NCI-H2227 treated with DMSO at 0.1 percent for 48 hours (cell line): Measurements from ENCODE around the gene MTF1.
"Not testable (repeated sequence)": the region's sequence is repeated elsewhere in the genome, so short reads cannot be mapped to it uniquely, and the experiment has no call there.

ENCODE experiments used
- DNase-seq: peaks from one replicate; lab custom pipeline; 2025; lab: John Stamatoyannopoulos, UW

MTF1 gene

DNA sequence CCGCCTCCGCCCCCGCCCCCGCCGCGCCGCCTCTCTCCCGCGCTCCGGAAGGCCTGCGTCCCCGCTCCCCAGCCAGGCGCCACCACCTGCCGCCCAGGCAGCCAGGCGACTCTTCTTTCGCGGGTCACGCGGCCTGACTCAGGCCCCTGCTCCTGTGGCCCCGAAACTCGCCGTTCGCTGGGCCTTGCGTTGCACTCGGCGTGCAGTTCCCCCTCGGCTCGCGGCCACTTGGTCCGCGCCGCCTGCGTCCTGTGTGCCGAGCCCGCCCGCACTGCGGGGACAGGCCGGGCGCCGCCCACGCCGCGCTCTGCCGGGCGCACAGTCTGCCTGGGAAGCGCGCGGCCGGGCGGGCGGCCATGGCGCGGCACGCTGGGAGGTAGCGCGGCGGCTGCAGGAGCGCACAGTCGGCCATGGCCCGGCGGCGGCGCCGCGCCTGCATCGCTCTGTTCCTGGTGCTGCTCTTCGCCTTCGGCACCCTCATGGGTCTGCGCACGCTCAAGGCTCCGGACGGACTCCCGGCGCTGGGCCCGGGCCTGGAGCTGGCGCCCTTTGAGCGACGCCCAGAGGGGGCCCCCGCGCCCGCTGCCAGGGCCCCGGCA is 65.5 kb downstream of the MTF1 start, which contains the start of gene MANEAL:
MANEAL (plus strand) TSS at position 75 of the 599 bp plus-strand sequence; CDS start at position 411, 336 bp downstream.
- DNase-seq: peak; percentile 67

DNA sequence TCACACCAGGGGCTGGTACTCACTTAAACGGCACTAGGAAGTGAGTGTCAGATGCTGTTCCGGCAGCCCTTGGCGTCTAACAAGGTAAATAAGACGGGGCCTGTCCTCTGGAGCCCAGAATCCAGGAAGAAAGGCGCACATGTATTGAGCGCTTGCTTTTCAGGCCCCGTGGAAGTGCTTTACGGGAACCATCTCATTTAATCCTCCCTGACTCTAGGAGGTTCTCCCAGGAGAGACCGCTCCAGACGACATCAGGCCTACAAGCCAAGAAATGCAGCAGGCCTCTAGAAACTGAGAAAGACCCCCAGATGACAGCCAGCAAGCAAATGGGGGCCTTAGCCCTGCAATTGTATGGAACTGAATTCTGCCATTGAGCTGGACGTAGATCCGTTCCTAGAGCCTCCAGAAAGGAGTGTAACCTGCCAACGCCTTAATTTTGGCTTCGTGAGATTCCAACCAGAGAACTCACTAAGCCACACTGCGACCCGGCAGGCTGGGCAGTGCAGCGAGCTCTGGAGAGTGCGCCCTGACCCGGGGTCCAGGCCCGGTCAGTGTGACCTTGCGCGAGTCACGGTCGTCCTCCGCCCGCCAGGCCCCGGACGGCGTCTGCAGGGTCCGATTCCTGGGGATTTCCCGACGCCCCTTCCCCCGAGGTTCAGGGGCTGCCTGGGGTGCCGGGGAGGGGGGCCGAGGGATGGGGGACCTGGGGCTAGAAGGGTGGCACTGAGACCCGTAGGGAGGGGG is 66.3 kb downstream of the MTF1 start:
- no peak for DNase-seq

DNA sequence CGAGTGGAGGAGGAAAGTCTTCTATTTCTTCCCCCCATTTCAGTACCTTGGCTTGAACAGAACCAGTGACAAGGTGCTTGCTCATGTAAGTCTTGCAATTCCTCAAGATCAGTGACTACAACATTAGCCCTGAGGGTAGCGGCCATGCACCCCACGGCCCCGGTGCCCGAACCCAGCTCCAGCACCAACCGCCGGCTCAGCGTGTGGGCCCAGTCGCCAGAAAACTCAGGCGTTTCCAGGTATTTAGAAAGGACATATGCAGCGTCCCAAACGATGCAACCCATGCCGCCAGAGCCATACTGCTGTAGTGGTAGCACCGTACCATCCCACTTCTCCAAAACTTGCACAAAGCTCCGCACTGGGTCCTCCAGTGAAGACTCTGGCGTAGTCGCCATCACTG is 76.9 kb downstream of the MTF1 start:
- DNase-seq: no peak

DNA sequence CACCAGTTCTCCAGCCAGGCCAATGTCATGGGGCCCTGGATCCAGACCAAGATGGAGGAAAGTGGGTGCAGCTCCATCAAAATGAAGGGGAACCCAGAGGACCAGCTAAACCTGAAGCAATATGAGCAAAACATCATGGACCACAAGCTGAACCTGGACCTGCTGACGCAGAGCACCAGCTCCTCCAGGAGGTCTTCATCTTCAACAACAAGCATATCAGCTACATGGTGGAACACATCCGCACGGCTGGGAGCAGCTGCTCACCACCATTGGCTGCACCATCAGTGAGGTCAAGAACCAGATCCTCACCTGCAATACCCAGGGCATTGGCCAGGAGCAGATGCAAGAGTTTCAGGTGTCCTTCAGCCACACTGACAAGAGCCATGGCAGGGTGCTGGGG is 80.7 kb downstream of the MTF1 start:
- DNase-seq: no peak

DNA sequence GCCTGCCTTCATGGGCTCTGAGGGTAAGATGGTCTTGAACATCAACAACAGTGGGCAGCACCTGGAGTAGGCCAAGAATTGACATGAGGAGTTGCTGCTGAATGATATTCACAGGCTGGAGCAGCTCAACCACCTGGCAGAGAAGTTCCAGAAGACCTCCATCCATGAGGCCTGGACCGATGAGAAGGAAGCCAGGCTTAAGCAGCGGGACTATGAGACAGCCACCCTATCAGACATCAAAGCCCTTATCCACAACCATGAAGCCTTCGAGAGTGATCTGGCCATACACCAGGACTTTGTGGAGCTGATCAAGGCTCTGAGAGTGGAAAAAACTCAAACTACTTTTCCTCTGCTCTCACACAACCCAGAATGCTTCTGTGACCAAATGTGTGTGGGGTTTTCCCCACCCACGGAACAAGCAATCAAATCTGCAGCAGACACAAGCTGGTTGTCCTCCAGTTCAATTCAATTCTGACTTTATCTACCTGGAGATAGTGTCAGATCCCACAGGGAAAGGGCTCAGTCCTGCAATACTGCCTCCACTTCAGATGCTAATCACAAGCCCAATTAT is 82.4 kb downstream of the MTF1 start:
- no peak for DNase-seq

DNA sequence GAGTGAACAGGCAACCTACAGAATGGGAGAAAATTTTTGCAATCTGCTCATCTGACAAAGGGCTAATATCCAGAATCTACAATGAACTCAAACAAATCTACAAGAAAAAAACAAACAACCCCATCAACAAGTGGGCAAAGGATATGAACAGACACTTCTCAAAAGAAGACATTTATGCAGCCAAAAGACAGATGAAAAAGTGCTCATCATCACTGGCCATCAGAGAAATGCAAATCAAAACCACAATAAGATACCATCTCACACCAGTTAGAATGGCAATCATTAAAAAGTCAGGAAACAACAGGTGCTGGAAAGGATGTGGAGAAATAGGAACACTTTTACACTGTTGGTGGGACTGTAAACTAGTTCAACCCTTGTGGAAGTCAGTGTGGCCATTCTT is 88.0 kb downstream of the MTF1 start:
- not testable (repeated sequence) for DNase-seq

DNA sequence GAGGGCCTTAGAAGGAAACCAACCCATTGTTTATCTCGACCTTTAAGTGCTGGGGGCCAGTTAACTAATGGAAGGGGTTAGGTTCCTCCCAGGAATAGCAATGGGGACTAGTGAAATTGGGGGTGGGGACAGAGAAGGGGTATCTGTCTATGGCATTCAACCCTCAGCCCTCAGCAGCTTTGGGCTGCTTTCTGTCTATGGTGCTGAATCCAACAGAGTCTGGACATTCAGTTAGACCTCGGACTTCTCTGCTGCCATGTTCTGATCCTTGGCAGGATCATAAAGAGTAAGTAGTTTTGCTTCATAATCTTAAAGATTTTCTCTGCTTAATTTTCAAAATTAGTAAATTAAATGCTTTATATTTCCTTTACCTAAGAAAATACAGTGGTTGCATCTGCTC is 91.9 kb downstream of the MTF1 start:
- DNase-seq: no peak

DNA sequence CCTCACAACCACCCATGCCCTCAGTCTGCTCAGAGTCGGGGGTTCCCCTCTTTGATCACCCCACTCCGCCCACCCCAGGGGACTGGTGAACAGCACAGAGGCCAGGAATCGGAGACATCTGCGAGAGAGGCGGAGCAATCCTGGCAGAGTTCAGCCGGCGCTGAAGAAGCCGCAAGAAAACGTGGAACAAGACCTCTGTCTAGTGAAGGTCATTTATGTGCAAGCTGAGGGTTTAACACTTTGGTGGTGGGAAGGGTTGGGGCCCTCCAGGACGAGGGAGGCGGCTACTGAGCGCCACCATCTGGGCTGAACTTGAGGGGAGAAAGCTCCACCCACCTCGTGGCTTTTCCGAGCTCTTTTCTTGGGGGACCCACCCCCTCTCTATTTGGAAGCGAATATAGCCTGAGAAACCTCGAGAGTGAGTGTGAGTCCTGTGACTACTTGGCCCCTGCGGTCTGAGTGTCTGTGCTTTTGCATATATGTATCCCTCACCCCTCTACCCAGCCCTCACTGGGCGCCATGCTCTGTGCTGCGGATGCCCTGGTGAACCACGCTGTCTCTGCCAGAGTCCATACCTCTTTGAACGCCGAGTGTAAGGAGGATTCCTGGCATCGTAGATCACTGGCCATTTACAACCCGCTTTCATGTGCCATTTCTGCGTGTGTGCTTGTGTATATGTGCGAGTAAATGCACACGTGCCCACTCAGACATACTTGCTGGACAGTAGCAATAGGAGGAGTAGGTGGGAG is 93.3 kb downstream of the MTF1 start:
- peak; percentile 33 for DNase-seq

DNA sequence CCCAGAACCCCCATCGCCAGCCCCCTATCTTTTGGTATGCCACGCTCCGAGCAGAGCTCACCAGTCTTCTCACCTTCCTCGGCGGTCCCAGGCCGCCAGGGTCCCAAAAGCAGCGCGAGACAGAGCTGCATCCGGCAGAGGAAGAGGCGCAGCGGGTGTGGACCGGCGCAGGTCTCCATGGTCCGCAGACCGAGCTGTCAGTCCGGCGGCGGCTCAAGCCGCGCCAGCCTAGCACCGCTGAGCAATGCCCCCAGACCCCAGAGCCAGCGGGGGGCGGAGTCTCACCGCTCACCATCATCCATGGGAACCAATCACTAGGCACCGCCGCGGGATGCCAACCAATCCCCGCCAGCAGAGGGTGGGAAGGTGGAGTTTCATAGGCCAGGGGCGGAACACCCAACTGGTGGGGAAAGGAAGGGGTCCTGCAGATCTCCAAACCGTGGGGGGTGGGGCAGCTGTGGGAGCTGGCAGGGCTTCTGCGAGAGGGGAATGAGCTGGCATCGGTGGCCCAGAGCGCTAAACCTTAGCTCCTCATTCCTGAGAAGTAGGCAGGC is 94.4 kb downstream of the MTF1 start, which contains the start of gene EPHA10:
EPHA10 (minus strand) TSS at position 233 of the 554 bp plus-strand sequence; CDS start at position 179, 54 bp downstream.
- DNase-seq: peak; percentile 89

DNA sequence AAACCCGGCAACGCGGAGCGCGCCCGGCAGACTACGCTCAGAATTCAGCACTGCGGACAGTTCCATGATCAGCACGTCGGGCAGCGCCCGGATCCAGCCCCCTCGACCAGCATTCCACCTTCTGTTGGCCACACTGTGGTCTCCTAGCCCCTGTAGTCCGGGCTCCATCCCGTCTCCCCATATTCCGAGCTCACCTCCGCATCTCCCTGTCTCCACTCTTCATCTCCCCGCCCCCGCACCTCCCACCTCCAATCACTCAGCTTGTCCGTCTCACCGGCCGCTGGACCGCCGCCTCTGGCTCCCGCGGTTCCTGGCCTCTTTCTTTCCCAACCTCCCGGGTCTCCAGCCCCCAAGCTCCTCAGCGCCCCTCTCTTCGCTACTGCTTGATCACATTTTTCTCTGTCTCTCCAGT is 95.0 kb downstream of the MTF1 start:
- DNase-seq: peak; percentile 20

DNA sequence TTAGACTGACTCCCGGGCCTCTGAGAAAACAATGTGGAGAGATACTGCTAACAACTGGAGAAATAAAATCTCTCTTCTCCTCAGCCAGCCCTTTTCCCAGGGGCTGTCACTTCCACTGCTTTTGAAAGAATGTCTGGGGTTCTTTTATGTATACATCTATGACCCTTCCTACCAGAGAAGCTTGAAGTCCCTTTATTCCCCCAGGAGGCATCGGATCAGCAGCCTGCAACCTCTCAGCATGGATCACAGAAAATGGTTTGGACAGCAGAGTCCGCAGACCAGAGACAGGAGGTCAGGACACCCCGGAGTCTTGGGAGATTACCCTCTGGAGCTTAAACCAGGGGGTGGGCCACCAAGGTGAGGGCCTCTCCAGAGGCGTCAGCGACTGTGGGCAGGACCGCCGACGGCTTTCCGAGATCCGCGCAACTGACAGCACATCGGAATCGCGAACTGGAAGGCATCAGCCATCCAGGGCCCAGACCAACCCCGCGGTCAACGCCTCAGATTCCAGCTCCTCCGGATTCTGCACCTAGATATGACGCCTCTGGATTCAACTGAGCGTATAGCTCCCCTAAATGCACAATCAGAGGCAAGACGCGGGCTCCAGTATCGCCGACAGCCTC is 95.5 kb downstream of the MTF1 start:
- no peak for DNase-seq

DNA sequence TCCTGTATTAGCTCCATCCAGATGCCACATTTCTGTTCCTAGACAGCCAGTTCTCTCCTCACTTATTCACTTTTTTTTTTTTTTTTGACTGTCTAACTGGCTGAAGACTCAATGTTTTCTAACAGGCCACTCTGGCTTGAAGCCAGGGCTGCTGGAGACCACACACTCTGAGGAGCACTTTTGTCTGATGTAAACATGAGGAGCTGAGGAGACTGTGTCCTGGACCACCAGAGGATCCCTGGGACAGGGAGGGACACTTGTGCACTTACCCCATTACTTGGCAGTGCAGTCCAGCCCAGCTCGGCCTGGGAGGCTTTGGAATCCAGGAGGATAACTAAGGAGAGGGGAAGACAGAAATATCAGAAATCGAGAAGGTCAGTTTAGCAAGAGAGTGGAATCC is 96.9 kb downstream of the MTF1 start:
- DNase-seq: no peak

DNA sequence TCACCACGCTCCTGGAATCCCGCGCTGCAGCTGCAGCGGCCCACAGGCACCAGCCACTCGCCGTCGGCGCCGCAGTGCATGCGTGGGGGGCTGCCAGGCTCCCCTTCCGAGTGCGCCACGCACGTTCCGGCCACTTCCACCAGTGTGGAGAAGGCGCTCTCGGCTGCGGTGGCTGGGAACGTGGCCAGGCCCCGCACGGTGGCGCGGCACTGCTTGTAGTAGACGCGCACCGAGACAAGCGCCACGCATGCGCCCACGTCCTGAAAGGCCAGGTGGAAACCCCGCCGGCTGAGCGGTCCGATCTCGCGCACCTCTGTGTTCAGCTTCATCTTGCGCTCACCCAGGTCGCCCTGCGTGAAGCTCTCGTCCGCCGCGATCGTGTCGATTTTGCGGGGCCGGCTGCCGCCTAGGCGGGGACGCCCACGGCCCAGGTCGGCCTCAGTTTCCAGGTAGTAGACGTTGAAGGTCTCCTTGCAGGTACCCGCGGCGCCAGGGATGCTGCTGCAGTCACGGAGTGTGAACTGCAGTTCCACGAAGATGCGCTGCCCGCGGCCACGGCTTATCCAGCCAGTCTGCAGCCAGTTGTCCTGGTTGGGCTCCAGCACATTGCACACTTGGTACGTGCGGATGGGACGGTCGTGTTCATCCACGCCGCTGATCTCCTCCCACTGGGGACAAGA is 97.8 kb downstream of the MTF1 start:
- DNase-seq: no peak
